Activated CD4-positive, alpha-beta T cell treated with anti-CD3 and anti-CD28 coated beads, Interleukin-2, Interleukin-4, amounts not matched to agents 100 ng/mL and 50 ng/mL, durations not matched to agents 16 hours and 8 hours (primary cell): ENCODE data around the gene HIP1.
"Not testable (repeated sequence)": the region's sequence is repeated elsewhere in the genome, so short reads cannot be mapped to it uniquely, and the experiment has no call there.

Source experiments
- DNase-seq: peaks from one replicate; pipeline ENCODE4 v3.0.0-alpha.2; 2020; ENCODE audit warnings: low spot score

HIP1 gene

DNA sequence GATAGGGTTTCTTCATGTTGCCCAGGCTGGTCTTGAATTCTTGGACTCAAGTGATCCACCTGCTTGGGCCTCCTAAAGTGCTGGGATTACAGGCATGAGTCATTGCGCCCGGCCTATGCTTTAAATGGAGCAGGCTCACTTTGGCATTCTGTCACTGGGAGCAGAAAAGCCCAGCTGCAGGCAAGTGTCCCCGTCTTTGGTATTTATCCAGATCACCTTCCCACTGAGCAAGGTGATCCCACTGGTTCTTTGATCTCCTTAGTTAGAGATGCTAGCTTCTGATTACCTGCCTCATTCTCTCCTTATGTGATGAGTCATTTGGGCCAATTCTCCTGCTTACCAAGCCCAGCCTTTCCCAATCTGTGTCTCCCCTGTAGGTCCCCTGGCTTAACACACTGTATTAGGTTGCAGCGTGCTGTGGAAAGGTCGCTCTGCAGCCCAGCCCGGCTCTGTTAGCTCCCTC is 207.4 kb downstream of the HIP1 start:
- DNase-seq: no peak

DNA sequence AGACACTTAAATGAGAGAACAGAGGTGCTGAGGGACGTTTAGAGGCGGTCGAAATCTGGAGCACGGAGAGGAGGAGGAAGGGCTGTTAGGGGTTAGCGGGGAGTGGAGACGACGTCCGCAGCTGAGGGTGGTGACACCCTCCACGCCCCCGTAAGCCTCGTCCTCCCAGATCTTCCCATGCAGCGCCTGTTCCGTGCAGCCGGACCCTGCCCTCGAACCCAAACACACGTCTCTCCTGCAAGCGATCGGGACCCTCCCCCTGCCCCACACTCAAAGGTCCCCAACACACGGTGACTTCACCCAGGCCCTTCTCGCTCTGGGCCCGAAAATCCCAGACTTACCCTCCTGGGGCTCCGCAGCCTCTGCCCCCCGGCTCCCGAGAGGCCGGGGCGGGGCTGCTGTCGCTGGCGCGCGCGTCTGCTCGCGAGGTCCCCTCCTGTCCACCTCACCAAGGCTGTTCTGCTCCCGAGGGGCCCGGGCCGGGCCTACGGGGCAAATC is 211.5 kb downstream of the HIP1 start:
- not testable (repeated sequence) for DNase-seq

DNA sequence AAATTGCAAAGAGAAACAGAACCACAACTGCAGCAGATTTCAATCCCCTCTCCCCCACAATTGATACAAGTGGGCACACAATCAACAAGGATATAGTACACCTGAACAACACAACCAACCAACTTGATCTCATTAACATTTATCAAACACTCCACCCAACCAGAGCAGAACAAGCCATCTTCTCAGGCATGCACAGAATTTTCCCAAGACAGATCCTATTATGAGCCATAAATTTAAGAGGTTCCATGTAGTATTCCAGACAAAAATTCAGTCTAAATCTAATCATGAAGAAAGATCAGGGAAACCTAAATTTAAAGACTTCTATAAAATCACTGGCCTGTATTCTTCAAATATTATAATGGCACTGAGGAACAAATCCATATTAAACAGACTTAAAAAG is 217.0 kb downstream of the HIP1 start:
- not testable (repeated sequence) for DNase-seq

DNA sequence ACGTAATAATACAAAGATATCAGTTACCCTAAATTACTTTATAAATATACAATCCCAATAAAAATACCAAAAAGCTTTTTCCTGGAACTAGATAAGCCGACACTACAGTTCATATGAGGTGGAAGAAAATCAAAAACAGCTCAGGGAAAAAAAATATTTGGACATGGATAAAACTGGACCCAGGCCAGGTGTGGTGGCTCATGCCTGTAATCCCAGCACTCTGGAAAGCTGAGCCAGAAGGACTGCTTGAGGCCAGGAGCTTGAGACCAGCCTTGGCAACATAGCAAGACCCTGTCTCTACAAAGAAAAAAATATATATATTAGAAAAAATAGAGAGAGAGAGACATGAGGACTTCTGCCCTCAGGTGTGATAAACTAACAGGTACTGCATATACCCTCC is 219.9 kb downstream of the HIP1 start:
- not testable (repeated sequence) for DNase-seq

DNA sequence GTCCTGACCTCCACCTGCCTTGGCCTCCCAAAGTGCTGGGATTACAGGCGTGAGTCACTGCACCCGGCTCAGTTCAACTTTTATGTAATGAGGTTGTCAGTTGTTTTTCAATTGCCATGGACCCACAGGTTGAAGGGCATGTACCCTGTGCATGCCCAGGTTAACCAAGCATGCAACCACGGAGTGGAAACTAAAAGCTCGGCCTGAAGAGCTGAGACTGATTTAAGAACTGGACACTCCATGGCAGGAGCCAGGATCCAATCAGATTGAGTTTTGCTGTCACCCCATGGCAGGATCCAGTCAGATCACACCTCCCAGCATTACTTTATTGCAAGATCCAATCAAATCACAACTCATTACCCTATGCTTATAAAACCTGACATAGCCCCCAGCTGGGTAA is 229.7 kb downstream of the HIP1 start:
- DNase-seq: not testable (repeated sequence)

DNA sequence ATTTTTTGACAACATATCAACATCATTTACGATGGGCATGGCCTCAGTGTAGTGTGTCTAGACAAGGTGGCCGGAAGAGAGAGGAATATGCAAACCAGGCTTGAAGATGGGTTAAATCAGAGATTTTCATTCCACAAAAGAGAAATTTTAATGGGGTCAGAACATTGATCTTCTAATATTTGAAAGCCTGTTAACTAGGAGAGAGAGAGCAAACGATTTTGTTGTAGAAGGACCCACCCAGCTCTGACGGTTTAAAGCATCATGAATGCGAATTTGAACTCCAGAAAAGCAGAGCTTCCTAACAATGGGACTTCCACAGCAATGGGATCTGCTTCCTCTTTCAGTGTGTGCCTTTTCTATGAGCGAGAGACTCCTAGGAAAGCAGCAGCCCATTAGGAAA is 246.7 kb downstream of the HIP1 start, which contains the start of gene SPDYE5:
TSS of gene SPDYE5 (plus strand) at position 301 of the 400 bp plus-strand sequence. CDS start 1,728 bp downstream, outside the sequence.
- DNase-seq: not testable (repeated sequence)

DNA sequence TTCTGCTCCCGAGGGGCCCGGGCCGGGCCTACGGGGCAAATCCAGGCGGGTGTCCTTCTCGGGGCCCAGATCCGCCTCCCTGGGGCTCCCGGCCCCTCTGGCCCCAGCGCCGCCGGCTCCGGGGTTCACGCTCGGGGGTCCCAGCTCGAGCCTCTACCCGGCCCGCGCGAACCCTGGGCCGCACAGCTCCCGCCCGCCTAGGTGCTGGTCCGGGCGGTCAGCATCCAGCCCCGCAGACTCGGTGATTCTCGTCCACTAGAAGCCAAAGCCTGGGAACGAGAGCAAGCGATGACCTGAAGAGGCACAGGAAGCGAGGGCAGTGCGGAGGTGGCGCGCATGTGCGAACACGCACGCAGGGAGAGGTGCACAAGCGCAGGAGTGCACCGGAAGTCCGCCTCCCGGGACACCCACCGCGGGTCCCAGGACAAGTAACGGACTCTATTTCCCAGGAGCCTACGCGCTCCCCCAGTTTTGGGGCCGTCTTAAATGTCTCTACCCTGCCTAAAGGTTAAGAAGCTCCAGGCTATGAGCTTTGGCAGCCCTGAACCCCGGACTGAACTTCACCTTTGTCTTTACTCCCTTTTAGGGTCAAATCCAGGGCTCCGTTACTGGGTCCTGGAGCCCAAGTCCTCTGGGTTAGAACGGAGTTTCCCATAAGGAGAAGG is 252.6 kb downstream of the HIP1 start, which contains the start of gene POM121C:
TSS of gene POM121C (minus strand) at position 321 of the 665 bp plus-strand sequence. CDS start 44,803 bp downstream, outside the sequence.
- peak; percentile 93 for DNase-seq

DNA sequence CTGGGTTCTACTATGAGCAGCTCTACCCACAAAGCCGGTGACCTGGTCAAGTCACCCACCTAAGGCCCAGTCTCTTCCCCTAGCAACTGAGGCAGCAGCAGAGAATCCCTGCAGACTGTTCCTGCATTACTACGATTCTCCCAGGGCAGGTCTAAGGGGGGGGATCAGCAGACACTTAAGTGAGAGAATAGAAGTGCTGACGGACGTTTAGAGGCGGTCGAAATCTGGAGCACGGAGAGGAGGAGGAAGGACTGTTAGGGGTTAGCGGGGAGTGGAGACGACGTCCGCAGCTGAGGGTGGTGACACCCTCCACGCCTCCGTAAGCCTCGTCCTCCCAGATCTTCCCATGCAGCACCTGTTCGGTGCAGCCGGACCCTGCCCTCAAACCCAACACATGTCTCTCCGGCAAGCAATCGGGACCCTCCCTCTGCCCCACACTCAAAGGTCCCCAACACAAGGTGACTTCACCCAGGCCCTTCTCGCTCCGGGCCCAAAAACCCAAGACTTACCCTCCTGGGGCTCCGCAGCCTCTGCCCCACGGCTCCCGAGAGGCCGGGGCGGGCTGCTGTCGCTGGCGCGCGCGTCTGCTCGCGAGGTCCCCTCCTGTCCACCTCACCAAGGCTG is 253.3 kb downstream of the HIP1 start:
- peak; percentile 10 for DNase-seq
